Kidney epithelial cell (primary cell): ENCODE data around the gene TBK1. TPM values are rescaled to one million over a fixed set of nuclear protein-coding genes. Genes with fewer than 3 reads are reported as not detected.

Experiments used
- DNase-seq: peaks from one replicate; pipeline ENCODE4 v3.0.0-alpha.2; 2010; ENCODE audit warnings: low read depth
- H3K27me3 ChIP-seq: 2 replicates; pipeline ENCODE4 v1.6.0; 2011; ENCODE audit warnings: low read length; ENCODE audit not compliant: control insufficient read depth, insufficient read depth
- H3K36me3 ChIP-seq: 2 replicates; pipeline ENCODE4 v1.5.1; 2011; ENCODE audit warnings: low read length; ENCODE audit not compliant: control insufficient read depth, insufficient read depth
- H3K4me3 ChIP-seq: 2 replicates; pipeline ENCODE4 v1.5.1; 2011; ENCODE audit warnings: low read depth, mild to moderate bottlenecking, control low read depth, low read length
- total RNA-seq: library from RNA; depleted of rRNA; stranded (reverse); fragments of >200 nt; gene quantifications from 2 replicates; pipeline ENCODE4 v1.2.3, GENCODE V29; 2015
- TF ChIP-seq, protein P1 (sequence below): IDR thresholded peaks from 2 replicates; pipeline ENCODE4 v1.5.1; 2011; ENCODE audit warnings: mild to moderate bottlenecking, moderate library complexity, low read length, control low read depth, inconsistent platforms; ENCODE audit not compliant: insufficient read depth, poor library complexity, severe bottlenecking

The TBK1 gene
- total RNA-seq, 1 donor from 2014 or later = 21.0 TPM

DNA sequence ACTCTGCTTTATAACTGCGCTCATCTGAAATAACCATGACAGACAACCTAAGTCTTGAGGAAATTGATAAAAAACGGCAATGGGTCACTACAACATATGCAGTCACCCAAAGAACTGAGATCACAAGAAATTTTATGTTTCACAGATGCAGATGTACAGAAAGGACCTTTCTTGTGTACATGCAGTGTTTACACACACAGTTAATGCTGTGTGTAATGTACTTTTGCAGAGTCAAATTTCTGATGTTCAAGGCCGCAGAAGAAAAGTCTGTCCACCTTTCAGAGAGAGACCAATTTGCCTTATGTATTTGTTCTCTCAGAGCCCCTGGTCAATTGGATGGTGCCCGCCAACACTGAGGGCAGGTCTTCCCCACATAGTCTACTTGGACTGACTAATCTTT lies 23.0 kb upstream of the TBK1 start:
- no peak for DNase-seq
- no peaks in the 10 kb centered on the region for H3K36me3 ChIP-seq
- TF ChIP-seq, protein P1, sequence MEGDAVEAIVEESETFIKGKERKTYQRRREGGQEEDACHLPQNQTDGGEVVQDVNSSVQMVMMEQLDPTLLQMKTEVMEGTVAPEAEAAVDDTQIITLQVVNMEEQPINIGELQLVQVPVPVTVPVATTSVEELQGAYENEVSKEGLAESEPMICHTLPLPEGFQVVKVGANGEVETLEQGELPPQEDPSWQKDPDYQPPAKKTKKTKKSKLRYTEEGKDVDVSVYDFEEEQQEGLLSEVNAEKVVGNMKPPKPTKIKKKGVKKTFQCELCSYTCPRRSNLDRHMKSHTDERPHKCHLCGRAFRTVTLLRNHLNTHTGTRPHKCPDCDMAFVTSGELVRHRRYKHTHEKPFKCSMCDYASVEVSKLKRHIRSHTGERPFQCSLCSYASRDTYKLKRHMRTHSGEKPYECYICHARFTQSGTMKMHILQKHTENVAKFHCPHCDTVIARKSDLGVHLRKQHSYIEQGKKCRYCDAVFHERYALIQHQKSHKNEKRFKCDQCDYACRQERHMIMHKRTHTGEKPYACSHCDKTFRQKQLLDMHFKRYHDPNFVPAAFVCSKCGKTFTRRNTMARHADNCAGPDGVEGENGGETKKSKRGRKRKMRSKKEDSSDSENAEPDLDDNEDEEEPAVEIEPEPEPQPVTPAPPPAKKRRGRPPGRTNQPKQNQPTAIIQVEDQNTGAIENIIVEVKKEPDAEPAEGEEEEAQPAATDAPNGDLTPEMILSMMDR = no peak
- H3K27me3 ChIP-seq = no peaks in the 10 kb centered on the region
- H3K4me3 ChIP-seq = no peak overlapping the region

DNA sequence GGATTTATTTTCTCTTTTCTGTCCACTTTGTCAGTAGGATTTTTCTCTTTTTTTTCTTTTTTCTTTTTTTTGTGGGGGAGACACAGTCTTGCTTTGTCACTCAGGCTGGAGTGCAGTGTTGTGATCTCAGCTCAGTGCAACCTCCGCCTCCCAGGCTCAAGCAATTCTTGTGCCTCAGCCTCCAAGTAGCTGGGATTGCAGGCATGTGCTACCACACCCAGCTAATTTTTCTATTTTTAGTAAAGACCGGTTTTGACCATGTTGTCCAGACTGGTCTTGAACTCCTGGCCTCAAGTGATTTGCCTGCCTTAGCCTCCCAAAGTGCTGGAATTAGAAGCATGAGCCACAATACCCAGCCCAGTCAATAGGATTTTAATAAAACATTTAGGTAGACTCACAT lies 21.0 kb upstream of the TBK1 start:
- TF ChIP-seq, protein P1 = no peak
- DNase-seq = no peak
- no peaks in the 10 kb centered on the region for H3K27me3 ChIP-seq
- no peaks in the 10 kb centered on the region for H3K36me3 ChIP-seq
- H3K4me3 ChIP-seq = no peak overlapping the region

DNA sequence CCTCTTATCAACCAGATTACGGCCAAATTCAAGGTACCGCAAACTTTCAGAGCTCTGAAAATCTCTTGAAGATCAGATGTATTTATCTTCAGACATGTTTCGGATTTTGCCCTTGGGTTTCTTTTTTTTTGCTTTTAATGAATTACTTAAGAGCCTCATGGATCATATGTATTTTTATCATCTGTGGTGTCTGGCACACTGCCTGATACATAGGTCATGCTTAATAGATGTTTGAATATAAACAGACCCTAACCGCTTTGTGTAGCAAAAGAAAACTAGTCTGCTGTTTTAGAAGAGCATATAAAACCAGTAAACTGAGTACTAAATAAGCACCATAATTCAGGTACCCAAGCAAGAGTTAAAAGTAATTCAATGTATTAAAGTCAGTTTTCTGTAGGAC lies 20.1 kb upstream of the TBK1 start:
- TF ChIP-seq, protein P1 = no peak
- no peak for DNase-seq
- Histone ChIP-seq H3K27me3 (no peaks in the 10 kb centered on the region), H3K36me3 (no peaks in the 10 kb centered on the region), H3K4me3 (no peak overlapping the region)

DNA sequence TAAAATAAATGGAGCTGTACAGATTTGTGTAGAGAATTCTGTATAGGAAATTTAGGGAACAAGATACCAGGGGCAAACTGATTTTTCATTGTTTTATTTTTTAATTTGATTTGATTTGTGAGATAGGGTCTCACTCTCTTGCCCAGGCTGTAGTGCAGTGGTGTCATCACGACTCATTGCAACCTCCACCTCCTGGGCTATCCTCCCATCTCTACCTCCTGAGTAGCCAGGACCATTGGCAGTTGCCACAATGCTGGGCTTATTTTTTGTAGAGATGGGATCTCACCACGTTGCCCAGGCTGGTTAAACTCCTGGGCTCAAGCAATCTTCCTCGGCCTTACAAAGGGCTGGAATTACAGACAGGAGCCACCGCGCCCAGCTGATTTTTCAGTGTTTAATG lies 18.0 kb upstream of the TBK1 start:
- H3K36me3 ChIP-seq = no peaks in the 10 kb centered on the region
- no peaks in the 10 kb centered on the region for H3K27me3 ChIP-seq
- no peak for DNase-seq
- TF ChIP-seq, protein P1 = no peak
- H3K4me3 ChIP-seq = no peak overlapping the region

DNA sequence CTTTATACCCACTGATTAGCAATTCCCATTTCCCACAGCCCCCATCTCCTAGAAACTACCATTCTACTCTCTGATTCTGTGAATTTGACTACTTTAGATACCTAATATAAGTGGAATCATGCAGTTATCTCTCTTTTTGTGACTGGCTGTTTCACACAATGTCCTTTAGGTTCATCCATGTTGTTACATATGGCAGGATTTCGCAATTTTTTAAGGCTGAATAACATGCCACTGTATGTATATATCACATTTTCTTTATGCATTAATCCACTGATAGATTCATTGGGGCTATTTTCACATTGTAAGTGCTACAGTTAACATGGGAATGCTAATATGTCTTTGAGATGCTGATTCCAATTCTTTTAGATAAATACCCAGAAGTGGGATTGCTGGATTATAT lies 11.8 kb upstream of the TBK1 start:
- TF ChIP-seq, protein P1 = no peak
- no peak overlapping the region for H3K4me3 ChIP-seq
- no peaks in the 10 kb centered on the region for H3K36me3 ChIP-seq
- H3K27me3 ChIP-seq = no peaks in the 10 kb centered on the region
- no peak for DNase-seq

DNA sequence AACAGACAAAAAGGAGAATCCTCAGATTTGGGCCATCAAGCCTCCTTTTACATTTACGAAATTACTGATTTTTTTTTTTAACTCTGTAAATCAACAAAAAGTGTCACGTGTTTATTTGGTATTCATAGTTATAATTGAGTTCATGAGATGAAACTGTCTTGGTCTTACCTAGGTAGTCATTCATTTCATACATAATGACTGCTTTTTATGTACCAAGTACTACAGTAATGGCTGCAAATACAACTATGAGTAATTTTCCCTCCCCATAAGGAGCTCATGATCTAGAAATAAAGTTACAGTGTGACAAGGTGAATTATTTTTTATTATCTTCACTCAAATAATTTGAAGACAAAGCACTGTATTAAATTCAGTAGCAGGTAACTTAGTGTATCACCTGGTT lies 6.4 kb upstream of the TBK1 start:
- TF ChIP-seq, protein P1 = no peak
- DNase-seq = no peak
- H3K4me3 ChIP-seq = no peak overlapping the region
- no peaks in the 10 kb centered on the region for H3K27me3 ChIP-seq
- no peaks in the 10 kb centered on the region for H3K36me3 ChIP-seq
